NCI-H187 (cell line): Measurements from ENCODE around the gene RAB3B.
"Not testable (repeated sequence)": the region's sequence is repeated elsewhere in the genome, so short reads cannot be mapped to it uniquely, and the experiment has no call there.

ENCODE experiments used
- DNase-seq, 2 experiments: peaks; one replicate each; lab custom pipeline; 2025; lab: John Stamatoyannopoulos, UW

RAB3B gene, protein sequence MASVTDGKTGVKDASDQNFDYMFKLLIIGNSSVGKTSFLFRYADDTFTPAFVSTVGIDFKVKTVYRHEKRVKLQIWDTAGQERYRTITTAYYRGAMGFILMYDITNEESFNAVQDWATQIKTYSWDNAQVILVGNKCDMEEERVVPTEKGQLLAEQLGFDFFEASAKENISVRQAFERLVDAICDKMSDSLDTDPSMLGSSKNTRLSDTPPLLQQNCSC

DNA sequence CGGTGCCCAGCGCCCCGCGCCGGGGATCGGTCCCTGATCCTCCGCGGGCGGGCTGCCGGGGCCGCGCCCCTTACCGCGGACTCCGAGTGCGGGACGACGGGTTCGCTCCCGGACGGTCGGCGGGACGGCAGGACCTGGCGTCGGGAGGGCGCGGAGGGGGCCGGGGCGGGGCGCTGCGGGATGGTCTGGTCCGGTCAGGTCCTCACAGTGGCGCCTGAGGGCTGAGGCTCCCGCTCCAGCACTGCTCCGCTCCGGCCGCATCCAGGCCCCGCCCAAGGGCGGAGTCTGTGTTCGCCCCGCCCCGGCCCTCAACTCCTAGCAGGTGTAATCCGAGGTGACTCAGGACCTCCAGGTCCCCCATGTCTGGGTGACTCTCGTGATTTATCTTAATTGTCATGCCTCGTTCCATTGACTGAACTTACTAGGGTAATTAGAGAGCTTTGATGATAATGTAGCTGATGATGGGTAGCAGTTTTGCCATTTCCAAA lies at the start of gene RAB3B:
RAB3B (minus strand) TSS at position 223 of the 488 bp plus-strand sequence. CDS start 13,583 bp downstream, outside the sequence.
- peak; percentile 75 to 92 for DNase-seq

GRCh38 chr1:52037909-52038308 lies 47.4 kb upstream of the RAB3B start:
- no peak for DNase-seq

- DNase-seq, result no peak
Observed at GRCh38 chr1:52037402-52037814, 46.9 kb upstream of the RAB3B start.

DNA sequence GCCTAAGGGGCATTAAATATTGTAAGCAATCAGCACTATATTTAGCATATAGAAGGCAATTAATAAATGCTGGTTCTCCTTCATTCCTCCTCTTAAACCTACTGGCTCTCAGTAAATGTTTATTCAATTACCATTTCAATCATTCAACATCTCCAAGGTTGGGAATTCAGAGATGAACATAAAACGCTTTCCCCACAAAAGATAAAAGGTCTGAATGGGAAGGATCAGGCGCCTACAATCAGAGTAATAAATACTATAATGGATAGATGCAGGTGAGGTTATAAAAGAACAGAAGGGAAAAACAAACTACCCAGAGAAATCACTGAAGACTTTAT lies 43.5 kb upstream of the RAB3B start:
- no peak for DNase-seq

DNA sequence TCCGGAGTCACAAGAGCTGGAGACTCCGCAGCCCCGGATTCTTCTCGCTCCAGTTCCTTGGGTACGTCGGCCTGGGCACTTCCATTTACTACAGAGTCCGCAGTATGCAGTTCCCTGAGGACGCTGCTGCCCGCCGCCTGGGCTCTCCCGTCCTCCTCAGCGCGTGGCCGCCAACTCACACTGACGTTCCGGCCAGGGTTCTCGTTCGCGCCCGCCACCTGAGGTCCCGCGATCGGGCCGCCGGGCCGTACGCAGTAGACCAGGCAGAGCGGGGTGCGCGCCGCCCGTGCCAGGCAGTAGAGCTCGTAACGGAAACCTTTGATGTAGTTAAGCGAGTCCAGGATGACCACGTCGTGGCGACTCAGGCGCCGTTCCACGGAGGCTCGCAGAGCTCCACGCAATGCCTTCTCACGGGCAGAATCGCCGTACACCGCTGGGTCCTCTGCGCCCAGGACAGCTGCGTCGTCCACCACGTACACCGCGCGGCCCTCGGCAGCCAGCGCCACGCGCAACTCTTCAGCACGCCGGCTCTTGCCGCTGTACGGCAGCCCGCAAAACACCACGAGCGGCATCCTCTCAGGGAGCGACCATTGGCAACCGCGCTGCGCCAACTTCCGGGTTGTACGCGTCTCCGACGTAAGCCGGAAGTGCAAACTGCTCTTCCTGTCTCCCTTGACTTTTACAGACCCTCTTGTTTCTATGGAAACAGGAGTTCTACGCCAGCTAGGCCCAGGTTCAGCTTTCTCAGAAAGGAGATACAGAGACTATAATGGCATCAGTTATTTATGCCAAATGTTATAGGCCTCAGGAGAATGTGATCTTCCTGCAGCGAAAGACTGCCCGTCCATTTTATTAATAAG lies 42.9 kb upstream of the RAB3B start, which contains the start of gene KTI12:
KTI12 (minus strand) TSS at position 621 of the 860 bp plus-strand sequence; CDS start at position 572, 49 bp downstream.
- peak; percentile 50 to 66 for DNase-seq

GRCh38 chr1:52032785-52033131 lies 42.3 kb upstream of the RAB3B start:
- DNase-seq, result no peak

DNA sequence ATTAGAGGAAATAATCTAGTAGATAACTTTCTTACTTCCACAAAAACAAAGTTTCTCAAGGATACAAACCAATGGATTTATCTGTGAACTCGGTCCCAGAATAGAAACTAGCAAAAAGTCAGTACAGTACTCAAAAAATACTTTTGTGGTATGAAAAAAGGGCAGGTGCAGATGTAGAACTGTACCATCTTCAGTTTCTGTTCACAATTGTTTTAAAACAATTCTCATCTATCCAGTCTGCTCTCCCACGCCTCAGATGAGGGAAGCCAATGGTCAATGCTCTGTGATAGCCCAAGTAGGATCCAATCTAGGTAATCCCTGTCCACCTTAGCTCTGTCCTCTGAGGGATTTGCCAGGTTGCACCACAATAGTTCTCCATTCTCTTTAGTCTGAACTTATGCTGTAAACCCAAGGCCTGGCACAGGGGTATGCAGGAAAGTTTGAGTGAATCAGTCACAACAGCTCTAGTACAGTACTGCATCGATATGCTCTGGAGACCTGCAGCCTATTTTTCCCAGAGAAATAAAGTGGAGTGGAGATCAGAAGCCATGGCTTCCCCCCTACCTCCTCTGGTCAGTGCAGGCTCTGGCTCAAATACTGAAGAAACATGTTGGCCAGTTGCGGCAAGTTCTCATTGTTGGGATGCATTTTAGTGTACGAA lies 41.8 kb upstream of the RAB3B start:
- no peak for DNase-seq

DNA sequence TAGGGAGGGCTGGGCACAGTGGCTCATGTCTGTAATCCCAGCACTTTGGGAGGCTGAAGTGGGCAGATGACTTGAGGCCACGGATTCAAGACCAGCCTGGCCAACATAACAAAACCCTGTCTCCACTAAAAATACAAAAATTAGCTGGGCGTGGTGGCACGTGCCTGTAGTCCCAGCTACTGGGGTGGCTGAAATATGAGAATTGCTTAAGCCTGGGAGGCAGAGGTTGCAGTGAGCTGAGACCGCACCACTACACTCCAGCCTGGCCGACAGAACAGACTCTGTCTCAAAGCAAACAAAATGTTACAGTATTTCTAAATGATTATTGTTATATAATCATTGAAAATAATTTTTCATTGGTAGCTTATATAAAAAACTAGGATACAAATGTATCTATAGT lies 38.3 kb upstream of the RAB3B start:
- not testable (repeated sequence) for DNase-seq

DNA sequence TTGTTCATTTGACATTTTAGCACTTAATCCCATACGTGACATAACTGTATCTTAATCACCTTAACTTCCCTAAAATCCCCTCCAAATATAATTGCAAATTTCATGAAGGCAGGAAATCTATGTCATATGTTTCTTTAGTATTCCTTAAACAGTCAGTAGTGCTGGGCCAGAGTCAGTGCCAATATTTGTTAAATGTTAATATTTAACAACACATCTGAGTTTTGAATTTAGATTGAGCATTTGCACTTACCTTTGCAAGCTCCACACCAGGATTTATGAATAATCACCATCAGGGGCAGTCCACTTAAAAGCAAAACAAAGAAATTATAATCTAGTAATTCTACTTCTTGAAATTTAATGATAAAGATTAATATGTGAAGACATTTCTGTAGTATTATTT lies 37.8 kb upstream of the RAB3B start:
- no peak for DNase-seq

DNA sequence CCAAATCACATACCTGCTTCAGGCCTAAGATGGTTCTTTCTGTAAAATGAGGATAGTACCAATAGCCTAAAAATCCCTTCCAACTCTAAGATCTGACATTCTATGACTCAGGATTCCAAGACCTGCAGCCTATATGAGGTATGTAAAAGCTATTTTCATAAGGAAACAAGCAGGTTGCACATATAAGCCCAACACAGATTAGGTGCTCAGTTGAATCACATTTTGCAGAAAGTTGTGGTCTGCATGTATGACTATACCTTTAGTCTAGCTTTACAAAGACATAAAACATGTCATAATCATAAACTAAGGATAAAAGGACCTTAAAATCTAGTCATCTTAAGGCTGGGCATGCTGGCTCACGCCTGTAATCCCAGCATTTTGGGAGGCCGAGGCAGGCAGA lies 35.8 kb upstream of the RAB3B start:
- DNase-seq, result no peak

DNA sequence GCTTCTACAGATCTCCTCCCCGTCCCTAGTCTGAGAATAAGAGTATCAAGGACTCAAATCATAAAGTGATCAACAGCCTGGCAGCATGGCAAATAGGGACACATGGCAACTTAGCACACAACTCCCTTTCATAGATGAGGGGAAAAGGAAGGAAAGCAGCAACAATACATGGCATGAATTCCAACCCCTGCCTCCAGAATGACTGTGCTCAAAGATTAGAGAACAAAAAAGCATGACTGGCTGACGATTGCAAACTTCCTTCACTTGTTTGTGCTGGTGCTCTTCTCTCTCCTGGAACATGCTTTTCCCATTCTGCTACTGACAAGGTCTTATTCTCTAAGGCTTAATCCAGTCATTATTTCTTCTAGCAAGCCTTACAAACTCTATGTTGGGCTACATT lies 31.6 kb upstream of the RAB3B start:
- DNase-seq, result no peak

GRCh38 chr1:52008071-52008809 lies 17.7 kb upstream of the RAB3B start:
- DNase-seq, result no peak

DNA sequence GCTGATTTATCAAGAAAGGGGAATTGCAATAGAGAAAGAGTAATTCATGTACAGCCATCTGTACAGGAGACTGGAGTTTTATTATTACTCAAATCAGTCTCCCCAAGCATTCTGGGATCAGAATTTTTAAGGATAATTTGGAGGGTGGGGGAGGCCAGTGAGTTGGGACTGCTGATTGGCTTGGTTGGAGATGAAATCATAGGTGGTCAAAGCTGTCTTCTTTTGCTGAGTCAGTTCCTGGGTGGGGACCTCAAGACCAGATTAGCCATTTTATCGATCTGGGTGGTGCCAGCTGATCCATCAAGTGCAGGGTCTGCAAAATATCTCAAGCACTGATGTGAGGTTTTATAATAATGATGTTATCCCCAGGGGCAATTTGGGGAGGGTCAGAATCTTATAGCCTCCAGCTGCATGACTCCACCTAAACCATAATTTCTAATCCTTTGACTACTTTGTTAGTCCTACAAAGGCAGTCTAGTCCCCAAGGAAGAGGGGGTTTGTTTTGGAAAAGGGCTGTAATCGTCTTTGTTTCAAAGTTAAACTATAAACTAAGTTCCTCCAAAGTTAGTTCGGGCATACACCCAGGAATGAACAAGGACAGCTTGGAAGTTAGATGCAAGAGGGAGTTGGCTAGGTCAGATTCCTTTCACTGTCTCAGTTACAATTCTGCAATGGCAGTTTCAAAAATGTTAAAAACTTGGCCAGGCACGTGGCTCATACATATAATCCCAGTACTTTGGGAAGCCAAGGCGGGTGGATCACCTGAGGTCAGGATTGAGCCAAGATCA lies 16.9 kb upstream of the RAB3B start:
- no peak for DNase-seq

- DNase-seq, result not testable (repeated sequence)
Observed at GRCh38 chr1:52006081-52006553, 15.6 kb upstream of the RAB3B start.

- not testable (repeated sequence) for DNase-seq
Observed at GRCh38 chr1:52005548-52005947, 15.0 kb upstream of the RAB3B start.

- no peak for DNase-seq
Observed at GRCh38 chr1:52003877-52004276, 13.4 kb upstream of the RAB3B start.

DNA sequence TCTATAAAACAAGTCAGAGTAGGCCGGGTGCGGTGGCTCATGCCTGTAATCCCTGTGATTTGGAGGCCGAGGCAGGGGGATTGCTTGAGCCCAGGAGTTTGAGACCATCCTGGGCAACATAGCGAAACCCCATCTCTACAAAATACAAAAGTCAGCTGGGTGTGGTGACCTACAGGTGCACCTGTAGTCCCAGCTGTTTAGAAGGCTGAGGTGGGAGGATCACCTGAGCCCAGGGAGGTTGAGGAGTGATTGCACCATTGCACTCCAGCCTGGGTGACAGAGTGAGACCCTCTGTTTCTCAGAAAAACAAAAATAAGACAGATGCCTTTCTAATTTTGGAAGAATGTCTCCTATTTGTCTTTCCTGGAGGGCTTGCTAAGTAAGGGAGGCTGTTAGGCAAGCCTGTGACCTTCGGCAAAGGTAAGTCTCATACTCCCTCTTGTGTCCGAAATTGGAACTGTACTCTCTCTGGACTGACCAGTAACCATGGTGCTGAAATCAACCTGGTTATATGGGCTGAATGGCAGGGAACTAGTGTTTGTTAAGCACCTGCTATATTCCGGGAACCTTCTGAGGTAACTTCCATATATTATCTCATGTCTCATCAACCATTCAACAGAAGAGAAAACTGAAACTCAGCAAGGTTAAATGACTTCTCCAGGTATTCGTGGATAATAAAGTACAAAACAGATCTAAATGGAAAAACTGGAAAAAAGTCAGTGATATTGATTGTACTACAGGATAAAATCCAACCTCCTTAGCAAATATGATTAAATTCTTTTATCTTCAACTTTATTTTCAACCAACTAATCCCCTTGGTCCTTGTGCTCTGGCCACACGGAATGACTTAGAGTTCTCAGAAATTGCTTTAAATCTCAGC lies 11.8 kb upstream of the RAB3B start:
- peak; percentile 64 to 80 for DNase-seq

DNA sequence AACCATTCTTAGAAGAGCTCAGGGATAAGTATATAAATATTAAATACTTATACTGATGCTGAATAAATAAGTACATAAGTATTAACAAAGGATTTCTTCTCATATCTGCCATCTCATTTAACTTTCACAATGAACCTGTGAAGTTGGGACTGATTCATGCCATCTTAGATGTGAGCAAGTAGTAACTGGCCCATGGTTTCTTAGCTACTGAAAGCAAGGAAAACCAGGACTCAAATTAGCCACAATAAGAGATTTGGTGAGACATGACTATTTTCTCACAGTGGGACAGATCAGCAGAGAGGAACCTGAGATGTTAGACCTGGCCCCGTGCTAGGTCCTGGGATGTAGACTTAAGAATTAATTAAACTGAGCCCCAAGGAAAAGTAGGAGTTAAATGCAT lies 8.2 kb upstream of the RAB3B start:
- no peak for DNase-seq

GRCh38 chr1:51997974-51998382 lies 7.5 kb upstream of the RAB3B start:
- DNase-seq, result peak in 1 of 2 experiments; percentile 7
